HG03097 (cell line): ENCODE data around the gene VPS33A.
"Not testable (repeated sequence)": the region's sequence is repeated elsewhere in the genome, so short reads cannot be mapped to it uniquely, and the experiment has no call there.

ENCODE experiments used
- ATAC-seq: cut with Tn5 transposase; IDR thresholded peaks from one replicate; pipeline ENCODE4 v1.9.1; 2021; ENCODE audit not compliant: unreplicated experiment, low FRiP score

VPS33A gene

DNA sequence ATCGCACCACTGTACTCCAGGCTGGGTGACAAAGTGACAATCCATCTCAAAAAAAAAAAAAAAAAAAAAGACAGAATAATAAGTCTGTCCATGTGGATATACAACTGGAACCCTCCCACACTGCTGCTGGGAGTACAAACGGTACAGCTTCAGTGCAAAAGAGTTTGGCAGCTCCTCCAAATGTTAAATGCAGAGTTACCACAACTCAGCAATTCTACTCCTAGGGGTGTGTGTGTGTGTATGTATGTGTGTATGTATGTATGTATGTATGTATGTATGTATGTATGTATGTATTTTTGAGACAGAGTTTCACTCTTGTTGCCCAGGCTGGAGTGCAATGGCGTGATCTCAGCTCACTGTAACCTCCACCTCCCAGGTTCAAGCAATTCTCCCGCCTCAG is 7.4 kb downstream of the VPS33A start:
- not testable (repeated sequence) for ATAC-seq

GRCh38 chr12:122258462-122258861 is 7.8 kb downstream of the VPS33A start:
- not testable (repeated sequence) for ATAC-seq

- no peak for ATAC-seq
Observed at GRCh38 chr12:122250536-122250935, 15.8 kb downstream of the VPS33A start.

GRCh38 chr12:122250047-122250446 is 16.2 kb downstream of the VPS33A start:
- no peak for ATAC-seq

DNA sequence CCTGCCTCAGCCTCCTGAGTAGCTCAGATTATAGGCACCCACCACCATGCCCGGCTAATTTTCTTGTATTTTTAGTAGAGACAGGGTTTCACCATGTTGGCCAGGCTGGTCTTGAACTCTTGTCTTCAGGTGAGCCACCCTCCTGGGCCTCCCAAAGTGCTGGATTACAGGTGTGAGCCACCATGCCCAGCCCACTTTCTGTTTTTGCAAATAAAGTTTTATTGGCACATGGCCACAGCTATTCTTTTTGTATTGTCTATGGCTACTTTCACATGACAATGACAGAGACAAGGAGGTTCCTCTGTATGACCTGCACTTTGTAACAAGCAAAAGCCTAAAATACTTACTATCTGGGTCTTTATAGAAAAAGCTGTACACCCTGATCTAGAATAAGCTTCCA is 20.7 kb downstream of the VPS33A start:
- ATAC-seq, result no peak

GRCh38 chr12:122244565-122245371 is 21.5 kb downstream of the VPS33A start:
- ATAC-seq, result no peak

GRCh38 chr12:122243965-122244364 is 22.3 kb downstream of the VPS33A start:
- no peak for ATAC-seq

DNA sequence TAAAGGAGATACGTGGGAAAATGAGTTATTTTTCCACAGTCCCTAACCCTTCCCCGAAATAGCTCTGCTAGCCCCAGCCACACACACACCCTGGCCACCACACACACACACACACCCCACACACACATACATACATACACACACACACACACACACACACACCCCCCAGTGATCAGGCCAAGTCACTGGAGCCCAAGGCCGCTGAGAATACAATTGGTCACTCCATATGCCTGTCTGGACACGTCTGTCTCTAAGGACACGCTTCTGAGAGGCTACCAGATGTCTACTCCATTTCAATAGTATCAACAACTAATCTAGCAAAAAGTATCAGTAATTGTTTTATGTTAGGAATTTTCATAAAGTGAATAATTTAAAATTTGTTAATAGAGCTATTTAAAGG is 27.4 kb downstream of the VPS33A start:
- no peak for ATAC-seq

DNA sequence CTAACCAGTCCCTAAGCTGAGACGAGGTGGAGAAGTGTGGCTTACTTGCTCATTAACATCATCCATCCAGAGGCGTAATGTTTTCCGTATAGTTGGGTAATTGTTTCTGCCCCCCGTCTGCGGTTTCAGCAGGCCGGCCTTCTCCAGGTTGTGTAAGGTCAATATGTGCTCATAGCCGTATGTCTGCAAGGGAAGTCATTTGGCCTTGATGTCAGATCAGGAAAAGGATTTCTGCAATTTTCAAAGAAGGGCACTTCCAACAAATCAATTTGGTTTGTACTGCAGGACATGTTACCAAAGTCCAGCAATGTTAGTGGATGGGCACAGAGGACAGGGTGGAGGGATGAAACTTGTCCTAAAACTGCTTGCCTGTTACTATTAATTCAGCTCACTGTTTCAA is 30.6 kb downstream of the VPS33A start:
- ATAC-seq, result no peak

DNA sequence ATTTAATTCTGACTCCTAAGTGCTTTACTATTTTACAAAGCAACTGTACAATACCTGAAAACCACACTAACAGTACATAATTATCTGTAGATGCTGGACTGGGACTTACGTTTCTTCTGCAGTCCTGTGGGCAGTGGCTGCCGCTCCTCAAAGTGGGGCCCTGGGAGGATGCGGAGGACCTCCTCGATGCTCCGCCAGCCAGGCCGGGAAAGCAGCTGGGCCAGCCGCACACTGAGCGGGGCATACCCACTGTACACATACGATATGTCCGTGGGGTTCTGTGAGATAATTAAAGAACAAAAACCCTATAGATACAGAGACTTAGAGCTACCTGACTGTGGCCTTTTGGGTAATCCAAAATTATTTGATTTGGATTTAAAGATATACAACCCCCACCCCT is 33.6 kb downstream of the VPS33A start:
- no peak for ATAC-seq

GRCh38 chr12:122230798-122231197 is 35.5 kb downstream of the VPS33A start:
- no peak for ATAC-seq

- no peak for ATAC-seq
Observed at GRCh38 chr12:122228092-122228491, 38.2 kb downstream of the VPS33A start.

GRCh38 chr12:122227341-122227740 is 39.0 kb downstream of the VPS33A start:
- no peak for ATAC-seq

DNA sequence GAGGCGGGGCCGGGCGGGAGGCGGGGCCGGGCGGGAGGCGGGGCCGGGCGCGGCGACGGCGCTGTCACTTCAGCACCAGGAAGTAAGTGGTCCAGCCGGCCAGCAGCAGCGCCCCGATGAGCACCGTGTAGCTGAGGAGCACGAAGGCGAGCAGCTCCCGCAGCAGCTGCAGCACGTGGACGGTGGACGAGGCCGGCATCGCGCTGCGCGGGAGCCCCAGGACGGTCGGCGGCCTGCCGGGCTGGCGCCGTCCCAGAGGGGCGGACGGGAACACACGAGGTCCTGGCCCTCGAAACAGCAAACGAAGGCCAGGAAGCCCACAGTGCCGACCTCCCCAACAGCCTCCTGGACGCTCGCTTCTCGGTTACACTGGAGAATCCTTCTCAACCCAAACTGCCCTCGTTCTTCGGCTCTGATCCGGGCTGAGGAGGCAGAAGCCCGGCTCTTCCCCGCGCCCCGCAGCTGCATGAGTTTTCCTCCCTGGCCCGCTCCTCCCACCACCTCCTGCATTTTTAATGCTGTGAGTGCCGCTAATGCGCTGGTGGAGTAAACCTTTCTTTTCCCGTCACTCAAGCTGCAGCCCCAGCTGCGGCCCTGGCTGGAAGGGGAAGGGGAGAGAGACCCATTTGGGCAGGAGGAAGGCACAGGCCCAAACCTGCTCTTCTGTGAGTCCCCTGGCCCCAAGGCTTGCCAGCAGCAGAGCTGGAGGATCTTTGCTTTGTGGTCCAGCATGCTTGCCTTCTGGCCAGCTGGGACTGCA is 39.7 kb downstream of the VPS33A start:
- no peak for ATAC-seq

DNA sequence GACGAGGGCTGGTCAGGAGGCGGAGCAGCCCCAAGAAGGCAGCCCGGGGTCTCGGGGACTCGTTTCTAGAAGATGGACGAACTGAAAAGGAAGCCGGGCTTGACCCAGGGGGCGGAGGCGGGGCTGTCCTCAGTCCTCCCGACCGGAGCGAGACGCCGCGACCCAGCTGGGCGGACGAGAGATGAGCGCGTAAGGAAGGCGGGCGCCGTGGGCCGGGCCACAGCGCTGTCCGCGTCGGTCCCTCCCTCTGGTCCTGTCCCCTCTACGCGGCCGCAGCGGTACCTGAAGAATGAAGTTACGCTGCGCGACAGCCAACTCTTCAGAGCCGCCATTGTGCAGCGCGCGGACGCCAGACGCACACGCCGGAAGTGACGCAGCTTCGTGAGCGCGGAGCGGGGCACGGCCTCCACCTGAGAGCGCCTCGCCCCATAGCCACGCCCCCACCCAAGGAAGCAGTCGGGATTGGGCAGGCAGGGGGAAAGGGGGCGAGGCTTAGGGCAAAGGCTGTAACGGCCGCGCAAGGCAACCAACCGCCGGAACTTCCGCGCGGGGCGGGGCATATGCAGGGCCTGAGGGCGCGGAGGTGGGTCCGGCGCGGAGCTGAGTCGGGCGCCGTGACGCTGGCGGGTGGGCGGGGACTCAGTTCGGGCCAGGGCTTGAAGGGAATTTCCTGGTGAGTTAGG is 40.5 kb downstream of the VPS33A start, which contains the start of gene DIABLO:
Gene DIABLO (minus strand): TSS at position 370 of the 683 bp plus-strand sequence. CDS start 38 bp downstream, at position 332.
- peak; percentile 88 for ATAC-seq

- no peak for ATAC-seq
Observed at GRCh38 chr12:122216445-122216844, 49.8 kb downstream of the VPS33A start.

GRCh38 chr12:122215771-122216170 is 50.5 kb downstream of the VPS33A start:
- no peak for ATAC-seq

GRCh38 chr12:122208073-122208820 is 58.0 kb downstream of the VPS33A start:
- ATAC-seq, result no peak

GRCh38 chr12:122207391-122207790 is 58.9 kb downstream of the VPS33A start:
- ATAC-seq, result no peak

DNA sequence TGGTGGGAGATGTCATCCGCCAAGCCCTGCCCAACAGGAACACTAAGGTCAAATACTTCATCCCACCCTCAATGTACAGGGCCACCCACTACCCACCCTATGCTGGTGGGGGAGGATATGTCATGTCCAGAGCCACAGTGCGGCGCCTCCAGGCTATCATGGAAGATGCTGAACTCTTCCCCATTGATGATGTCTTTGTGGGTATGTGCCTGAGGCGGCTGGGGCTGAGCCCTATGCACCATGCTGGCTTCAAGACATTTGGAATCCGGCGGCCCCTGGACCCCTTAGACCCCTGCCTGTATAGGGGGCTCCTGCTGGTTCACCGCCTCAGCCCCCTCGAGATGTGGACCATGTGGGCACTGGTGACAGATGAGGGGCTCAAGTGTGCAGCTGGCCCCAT is 59.3 kb downstream of the VPS33A start:
- ATAC-seq, result no peak
